HK-2 (cell line): ENCODE results near the gene CCBE1.

Experiments
- DNase-seq: peaks from one replicate; pipeline ENCODE4 v3.0.0-alpha.2; 2018; ENCODE audit not compliant: unreplicated experiment

The CCBE1 gene

GRCh38 chr18:59498506-59499086 lies 198.6 kb downstream of the CCBE1 start:
- no peak for DNase-seq

GRCh38 chr18:59492756-59493421 lies 204.3 kb downstream of the CCBE1 start:
- no peak for DNase-seq

- DNase-seq: no peak
Observed at GRCh38 chr18:59488899-59489298, 208.3 kb downstream of the CCBE1 start.

- DNase-seq: no peak
Observed at GRCh38 chr18:59485382-59485781, 211.8 kb downstream of the CCBE1 start.

- DNase-seq: no peak
Observed at GRCh38 chr18:59484561-59485328, 212.5 kb downstream of the CCBE1 start.

- no peak for DNase-seq
Observed at GRCh38 chr18:59484131-59484530, 213.1 kb downstream of the CCBE1 start.

- no peak for DNase-seq
Observed at GRCh38 chr18:59481436-59481835, 215.8 kb downstream of the CCBE1 start.

GRCh38 chr18:59479776-59480175 lies 217.4 kb downstream of the CCBE1 start:
- DNase-seq: no peak

GRCh38 chr18:59478591-59478990 lies 218.6 kb downstream of the CCBE1 start:
- DNase-seq: no peak

- no peak for DNase-seq
Observed at GRCh38 chr18:59477849-59478248, 219.4 kb downstream of the CCBE1 start.

- no peak for DNase-seq
Observed at GRCh38 chr18:59470561-59471121, 226.6 kb downstream of the CCBE1 start.

- DNase-seq: no peak
Observed at GRCh38 chr18:59469463-59470180, 227.6 kb downstream of the CCBE1 start.

GRCh38 chr18:59468821-59469220 lies 228.4 kb downstream of the CCBE1 start:
- DNase-seq: no peak

GRCh38 chr18:59467497-59467896 lies 229.7 kb downstream of the CCBE1 start:
- DNase-seq: no peak

GRCh38 chr18:59466980-59467379 lies 230.2 kb downstream of the CCBE1 start:
- DNase-seq: no peak

GRCh38 chr18:59464486-59464885 lies 232.7 kb downstream of the CCBE1 start:
- DNase-seq: no peak

GRCh38 chr18:59461171-59461570 lies 236.1 kb downstream of the CCBE1 start:
- DNase-seq: no peak

GRCh38 chr18:59460072-59460420 lies 237.2 kb downstream of the CCBE1 start:
- no peak for DNase-seq

- no peak for DNase-seq
Observed at GRCh38 chr18:59459369-59460071, 237.7 kb downstream of the CCBE1 start.

GRCh38 chr18:59458575-59458974 lies 238.6 kb downstream of the CCBE1 start:
- no peak for DNase-seq

GRCh38 chr18:59456657-59457056 lies 240.6 kb downstream of the CCBE1 start:
- DNase-seq: no peak
